HG03103 (cell line): Measurements from ENCODE around the gene ANK2.
A peak's percentile ranks its signal among the peaks of the same experiment; 100 is the strongest.

Experiments
- ATAC-seq: cut with Tn5 transposase; IDR thresholded peaks from one replicate; pipeline ENCODE4 v1.9.1; 2021; ENCODE audit warnings: low read depth; ENCODE audit not compliant: unreplicated experiment

The ANK2 gene

DNA sequence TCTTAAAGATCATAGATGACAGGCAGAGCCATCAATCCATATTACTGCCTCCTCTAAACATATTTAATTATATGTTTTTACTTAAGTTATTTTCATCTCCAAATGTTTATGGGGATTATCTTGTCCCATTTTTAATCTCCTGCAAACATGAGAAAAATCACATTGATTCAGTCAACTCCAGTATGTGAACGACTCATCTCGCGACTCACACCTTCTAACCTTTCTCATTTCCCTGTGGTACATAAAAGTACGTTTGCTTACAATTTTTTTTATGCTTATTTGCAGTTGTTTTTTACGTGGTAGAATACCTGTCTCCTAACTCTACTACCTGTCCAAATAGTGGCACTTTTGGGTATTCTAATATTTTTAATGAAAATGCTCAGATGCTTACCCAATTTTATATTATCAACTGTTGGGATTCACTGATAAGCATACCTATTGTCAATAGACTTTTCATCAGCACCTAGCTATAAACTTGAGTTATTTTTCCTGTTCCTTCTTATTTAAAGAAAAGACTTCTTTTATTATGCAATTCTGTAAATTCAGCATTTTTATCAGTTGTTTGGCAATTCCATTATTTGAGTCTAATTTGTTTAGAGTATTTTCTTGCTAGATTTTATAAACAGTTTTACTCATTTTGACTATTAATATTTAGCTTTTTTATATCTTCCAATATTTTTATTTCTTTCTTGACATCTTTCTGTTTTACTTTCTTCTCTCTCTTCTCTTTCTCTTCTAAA lies 276.6 kb downstream of the ANK2 start:
- ATAC-seq = no peak

DNA sequence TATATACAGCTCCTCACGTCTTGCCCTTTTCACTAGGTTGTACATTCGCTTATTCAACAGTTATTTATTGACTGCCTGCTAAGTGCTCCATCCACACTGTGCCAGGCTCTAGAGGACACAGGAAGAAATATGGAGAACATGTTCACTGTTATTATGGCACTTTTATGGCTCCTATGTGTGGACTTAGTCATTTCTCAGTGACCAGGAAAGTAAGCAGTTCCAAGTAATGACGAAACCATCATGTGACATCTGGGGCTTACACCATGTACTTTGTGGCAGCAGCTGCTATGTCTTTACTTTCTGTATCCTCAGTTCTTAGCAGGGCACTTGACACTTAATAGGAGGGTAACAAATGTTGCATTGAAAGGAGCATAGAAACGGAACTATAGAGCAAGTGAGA lies 278.0 kb downstream of the ANK2 start:
- no peak for ATAC-seq

DNA sequence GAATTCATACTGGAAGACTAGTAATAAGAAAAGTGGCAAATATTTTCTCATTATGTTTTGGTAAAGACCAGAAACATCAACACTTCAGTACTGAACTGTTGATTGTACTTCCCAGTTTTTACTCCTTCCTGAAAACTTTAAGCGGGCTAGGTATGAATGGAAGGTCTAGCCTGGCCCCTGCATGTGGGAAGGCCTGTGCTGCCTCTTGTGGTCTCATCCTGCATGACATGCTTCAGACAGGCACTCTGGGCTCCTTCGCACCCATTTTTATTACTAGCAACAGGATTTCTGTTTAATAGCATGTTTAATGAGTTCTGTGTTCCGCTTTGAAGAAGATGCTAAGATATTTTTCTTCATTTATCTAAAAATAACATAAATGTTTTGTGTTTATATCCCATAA lies 279.1 kb downstream of the ANK2 start:
- ATAC-seq = no peak

DNA sequence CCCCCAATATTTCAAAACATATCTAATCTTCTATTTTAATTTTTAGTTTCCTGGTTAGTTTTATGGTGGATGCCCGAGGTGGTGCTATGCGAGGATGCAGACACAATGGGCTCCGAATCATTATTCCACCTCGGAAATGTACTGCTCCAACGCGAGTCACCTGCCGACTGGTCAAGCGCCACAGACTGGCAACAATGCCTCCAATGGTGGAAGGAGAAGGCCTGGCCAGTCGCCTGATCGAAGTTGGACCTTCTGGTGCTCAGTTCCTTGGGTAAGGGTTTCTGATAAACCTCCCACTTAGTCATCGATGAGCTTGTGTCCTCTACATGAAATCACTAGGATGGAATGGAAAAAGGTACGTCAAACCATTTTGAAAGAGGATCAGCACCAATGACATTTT lies 280.7 kb downstream of the ANK2 start:
- ATAC-seq = no peak

DNA sequence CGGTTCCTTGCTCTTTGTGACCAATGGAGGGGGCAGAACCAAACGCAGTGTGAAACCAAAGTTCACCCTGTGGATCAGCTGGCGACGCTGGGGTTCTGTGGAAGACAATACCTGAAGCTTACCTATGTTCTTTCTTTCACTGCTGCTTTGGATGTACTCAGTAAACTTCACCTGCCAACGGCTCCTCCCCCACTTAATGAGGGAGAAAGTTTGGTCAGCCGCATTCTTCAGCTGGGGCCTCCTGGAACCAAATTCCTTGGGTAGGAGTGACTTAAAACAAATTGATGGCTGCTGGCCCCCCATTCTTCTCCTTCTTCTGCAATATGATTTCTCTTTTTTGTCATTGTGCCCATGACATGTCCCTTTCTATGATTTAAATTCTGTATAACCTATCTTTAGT lies 282.4 kb downstream of the ANK2 start:
- no peak for ATAC-seq

DNA sequence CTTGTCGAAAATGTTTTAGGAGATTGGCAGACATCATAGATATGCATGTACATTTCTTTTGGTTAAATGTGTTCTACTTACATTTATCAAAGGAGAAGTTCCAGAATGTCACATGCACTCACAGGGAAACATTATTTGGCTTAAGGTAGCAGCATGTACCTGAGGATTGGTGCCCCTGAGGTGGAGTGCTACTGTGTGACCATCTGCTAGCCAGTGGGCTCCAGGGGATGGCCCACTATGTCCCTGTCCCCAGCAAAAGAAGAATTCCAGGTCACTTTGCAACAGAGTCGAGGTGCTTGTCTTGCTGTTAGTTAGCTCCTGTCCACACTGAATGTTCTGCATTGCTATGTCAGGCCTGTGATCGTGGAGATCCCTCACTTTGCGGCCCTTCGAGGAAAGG lies 283.2 kb downstream of the ANK2 start:
- ATAC-seq = no peak

DNA sequence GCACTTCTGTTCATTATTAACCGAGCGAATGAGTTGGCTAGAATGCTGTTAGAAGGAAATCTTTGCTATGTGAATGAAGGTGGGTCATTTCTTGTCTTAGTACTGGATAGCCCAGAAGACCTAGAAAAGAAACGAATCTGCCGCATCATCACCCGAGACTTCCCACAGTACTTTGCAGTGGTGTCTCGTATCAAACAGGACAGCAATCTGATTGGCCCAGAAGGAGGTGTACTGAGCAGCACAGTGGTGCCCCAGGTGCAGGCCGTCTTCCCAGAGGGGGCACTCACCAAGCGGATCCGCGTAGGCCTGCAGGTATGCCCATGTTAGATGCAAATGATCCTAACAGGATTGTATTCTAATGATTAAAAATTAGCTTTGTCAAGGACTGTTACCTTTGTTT lies 286.3 kb downstream of the ANK2 start:
- ATAC-seq = no peak

DNA sequence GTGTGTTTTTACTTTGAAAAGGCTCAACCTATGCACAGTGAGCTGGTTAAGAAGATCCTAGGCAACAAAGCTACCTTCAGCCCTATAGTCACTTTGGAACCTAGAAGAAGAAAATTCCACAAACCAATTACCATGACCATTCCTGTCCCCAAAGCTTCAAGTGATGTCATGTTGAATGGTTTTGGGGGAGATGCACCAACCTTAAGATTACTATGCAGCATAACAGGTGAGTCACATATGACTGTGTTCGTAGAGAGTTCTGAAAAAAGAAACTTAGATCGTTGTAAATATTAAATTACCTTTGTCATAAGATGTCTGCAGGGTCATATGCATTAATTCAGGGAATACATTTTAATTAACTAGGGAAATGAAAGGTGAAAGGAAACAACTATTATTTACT lies 287.1 kb downstream of the ANK2 start:
- no peak for ATAC-seq

DNA sequence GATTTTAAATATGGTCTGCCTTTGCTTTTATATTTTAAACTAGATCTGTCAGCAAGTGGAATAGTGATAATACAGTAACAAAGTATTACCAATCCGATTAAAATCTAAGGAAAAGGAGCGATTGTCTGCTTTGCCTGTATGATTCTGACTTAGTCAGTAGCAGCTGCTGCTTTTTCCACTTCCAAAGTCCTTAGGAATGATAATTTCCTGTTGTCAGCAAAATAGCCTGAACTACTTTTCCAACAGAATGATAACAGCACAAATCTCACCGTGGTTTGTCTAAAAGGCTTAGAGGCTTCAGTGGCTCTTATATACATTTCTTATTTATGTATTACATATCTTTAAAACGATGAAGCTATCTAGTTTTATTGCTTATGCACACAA lies 290.0 kb downstream of the ANK2 start:
- no peak for ATAC-seq

DNA sequence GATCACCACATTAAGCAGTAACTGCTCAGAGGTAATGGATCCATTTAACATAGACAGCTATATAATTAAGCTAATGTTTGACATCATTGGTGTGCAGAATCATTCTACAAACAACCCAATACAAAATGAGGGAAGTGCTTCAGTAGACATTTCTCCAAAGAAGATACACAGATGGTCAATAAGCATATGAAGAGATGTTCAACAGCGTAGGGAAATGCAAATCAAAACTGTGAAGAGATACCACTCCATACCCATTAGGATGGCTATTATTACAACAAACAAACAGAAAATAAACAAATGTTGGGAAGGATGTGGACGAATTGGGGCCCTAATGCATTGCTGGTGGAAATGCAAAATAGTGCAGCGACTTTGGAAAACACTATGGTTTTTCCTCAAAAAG lies 294.6 kb downstream of the ANK2 start:
- ATAC-seq = no peak

DNA sequence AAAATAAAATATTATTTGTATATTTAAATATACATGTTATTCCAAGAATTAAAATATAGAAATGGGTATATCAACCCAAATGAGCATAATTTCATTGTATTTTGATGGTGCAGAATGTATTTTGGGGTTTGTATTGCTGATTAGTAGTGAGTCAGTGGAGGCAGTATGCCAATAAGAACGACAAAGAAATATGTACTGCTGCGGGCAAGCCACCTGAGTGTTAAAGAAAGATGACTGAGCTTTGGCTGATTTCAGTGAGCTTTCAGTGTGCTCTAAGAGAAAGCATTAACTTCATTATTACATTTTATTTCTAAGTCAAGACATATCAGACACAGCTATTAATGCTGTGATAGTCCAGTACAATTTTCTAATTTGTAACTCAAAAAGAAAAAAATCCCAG lies 297.8 kb downstream of the ANK2 start:
- ATAC-seq = no peak

DNA sequence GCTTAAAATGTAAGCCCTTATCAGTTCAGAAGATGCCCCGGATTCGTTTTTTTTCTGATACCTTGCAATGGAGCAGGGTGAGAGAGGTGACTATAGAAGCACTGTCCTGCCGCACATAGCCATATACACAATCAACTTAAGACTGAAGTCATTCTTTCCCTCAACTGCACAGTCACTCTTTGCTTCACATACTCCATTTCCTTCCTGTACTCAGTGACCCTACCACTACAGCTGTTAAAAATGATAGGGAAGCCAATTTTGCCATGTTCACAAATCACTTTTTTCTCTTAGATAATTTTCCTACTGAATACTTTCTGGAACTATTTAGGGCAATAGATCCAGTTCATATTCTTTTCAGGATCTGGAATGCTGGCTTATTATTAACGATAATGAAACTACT lies 300.0 kb downstream of the ANK2 start:
- no peak for ATAC-seq

DNA sequence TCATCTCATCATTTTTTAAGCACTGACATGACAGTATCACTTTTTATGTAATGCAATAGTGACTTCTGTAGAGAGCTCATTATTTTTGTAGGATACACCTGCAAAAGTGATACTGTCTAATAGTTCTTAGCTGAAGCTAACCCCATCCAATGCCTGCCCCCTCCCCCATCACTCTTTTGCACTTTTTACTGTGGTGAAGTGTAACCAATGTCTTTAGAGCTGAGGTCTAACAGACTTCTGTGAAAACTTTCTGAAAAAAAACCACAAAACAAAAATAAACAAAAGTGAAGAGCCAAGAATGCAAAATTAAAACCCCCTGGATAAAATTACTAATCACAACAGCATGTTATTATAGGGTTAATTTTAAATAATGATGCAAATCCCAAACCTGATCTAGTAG lies 301.1 kb downstream of the ANK2 start:
- no peak for ATAC-seq

DNA sequence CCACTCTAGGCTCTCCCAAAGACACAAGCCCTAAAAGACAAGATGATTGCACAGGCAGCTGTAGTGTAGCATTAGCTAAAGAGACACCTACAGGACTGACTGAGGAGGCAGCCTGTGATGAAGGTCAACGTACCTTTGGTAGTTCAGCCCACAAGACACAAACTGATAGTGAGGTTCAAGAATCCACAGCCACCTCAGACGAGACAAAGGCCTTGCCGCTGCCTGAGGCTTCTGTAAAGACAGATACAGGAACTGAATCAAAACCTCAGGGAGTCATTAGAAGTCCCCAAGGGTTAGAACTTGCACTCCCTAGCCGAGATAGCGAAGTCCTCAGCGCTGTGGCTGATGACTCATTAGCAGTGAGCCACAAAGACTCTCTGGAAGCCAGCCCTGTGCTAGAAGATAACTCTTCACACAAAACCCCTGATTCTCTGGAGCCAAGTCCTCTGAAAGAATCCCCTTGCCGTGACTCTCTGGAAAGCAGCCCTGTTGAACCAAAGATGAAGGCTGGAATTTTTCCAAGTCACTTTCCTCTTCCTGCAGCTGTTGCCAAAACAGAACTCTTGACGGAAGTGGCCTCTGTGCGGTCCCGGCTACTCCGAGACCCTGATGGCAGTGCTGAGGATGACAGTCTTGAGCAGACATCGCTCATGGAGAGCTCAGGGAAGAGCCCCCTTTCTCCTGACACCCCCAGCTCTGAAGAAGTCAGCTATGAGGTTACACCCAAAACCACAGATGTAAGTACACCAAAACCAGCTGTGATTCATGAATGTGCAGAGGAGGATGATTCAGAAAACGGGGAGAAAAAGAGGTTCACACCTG lies 306.3 kb downstream of the ANK2 start:
- ATAC-seq = peak; percentile 96

DNA sequence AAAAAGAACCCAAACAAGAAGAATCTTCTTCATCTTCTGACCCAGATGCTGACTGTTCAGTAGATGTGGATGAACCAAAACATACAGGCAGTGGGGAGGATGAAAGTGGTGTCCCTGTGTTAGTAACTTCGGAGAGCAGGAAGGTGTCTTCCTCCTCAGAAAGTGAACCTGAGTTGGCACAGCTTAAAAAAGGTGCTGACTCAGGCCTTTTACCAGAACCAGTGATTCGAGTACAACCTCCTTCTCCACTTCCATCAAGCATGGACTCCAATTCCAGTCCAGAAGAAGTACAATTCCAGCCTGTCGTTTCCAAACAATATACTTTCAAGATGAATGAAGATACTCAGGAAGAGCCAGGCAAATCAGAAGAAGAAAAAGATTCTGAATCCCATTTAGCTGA lies 307.0 kb downstream of the ANK2 start:
- no peak for ATAC-seq

DNA sequence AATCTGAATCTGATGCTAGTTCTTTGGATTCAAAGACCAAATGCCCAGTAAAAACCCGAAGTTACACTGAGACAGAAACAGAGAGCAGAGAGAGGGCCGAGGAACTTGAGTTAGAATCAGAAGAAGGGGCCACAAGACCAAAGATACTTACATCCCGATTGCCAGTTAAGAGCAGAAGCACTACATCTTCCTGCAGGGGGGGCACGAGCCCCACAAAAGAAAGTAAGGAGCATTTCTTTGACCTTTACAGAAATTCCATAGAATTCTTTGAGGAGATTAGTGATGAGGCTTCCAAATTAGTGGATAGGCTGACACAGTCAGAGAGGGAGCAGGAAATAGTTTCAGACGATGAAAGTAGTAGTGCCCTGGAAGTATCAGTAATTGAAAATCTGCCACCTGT lies 309.3 kb downstream of the ANK2 start:
- no peak for ATAC-seq

DNA sequence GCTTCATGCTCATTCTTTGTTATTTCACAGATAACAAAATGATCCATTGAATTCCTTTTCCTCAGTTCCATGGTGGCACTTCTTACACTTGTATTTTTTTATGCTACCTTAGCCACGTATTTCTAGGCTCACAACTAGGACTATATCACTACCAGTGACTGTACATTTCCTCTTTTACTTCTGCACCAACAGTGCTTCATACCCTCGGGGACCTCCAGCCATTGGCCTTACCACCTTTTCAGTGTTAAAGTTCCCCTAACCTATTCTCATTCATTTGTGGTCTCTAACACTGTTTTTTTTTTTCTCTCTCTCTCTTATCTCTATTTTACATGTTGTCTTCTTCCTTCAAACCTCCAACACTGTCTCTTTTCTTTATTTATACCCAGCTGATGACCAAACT lies 315.9 kb downstream of the ANK2 start:
- ATAC-seq = no peak

DNA sequence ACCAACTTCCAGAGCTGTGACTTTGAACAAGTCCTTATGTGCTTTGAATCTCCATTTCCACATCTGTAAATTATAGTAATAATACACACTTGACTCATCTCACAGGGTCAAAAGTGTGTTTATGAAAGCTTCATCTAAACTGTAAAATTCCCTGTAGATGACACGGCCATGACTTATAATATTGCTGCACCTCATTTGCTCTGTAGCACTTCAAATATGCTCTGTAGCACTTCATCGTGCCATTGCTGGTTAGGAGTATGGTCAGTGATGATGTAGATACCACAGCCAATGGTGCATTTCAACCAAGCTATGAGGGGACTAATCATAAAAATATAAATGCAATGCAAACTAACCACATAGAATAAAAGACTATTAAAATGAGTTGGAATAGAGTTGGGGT lies 318.6 kb downstream of the ANK2 start:
- no peak for ATAC-seq

DNA sequence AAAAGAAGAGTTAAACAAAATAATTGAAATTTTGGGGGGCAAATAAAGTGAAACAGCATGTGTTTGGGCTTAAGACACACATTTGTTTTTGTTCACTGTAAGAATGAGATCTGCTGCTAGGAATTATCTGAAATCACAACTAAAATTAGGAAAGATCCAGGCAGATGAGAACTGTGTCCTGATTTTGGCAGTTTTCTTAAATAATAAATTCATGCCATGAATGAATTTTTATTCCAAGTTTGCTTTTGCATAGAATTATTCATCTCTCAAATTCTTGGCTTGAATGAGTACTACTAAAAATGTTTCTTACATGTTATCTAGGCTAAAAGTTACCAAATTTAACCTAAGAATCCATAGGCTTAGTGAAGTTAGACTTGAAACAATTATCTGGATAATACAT lies 321.7 kb downstream of the ANK2 start:
- no peak for ATAC-seq

DNA sequence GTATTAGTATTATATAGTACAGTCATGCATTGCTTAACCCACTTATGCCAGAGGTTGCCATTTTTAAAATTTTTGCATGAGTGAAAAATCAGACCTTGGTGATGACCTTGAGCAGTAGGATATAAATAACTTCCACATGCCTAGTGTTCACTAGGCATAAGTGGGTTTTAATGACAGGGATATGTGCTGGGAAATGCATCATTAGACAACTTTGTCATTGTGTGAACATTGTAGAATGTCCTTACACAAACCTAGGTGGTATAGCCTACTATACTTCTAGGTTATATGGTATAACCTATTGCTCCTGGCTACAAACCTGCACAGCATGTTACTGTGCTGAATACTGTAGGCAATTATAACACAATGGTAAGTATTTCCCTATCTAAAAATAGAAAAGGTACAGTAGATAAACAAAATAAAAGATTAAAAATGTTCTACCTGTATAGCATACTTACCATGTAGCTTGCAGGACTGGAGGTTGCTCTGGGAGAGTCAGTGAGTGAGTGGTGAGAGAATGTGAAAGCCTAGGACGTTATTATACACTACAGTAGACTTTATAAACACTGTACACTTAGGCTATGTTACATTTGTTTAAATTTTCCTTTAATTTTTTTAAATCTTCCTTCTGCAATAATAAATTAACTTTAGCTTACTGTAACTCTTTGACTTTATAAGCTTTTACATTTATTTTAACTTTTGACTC lies 326.7 kb downstream of the ANK2 start:
- ATAC-seq = no peak

DNA sequence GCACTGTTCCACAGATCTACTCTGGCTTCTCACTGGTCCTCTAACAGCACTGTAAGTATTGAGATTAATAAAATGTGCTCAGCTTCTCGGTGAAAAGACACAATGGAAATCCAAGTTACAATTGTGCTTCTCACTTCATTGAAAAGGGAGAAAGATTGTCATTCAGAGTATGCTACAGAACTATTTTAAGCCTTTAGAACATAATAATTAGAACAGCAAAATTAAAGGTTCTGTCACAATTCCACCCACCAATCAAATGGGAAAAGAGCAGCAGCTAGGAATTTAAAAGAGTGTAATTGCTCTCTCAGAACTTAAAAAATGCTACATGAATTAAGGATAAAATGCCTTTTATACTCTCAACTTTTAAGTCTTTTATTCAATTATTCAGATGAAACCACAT lies 329.4 kb downstream of the ANK2 start:
- ATAC-seq = no peak

DNA sequence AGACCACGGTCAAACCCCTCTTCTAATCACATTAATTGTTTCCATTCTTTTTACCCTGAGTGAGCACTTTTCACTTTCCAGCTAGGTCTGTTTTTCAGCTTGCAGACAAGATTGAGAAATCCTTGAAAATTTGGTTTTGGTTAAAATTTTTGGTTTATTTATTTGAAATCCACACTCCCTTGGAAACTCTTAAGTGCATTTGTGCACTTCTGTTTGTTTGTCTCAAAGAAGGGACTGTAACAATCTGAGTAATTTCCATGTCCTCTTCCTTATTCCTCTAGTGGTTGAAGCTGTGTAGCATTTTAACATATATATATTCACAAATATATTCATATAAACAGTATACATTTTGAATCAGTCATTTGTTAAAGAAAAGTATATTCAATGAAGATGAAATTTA lies 333.3 kb downstream of the ANK2 start:
- no peak for ATAC-seq
